K562 (cell line): ENCODE data around the gene ZNF692.
"Not testable (repeated sequence)": the region's sequence is repeated elsewhere in the genome, so short reads cannot be mapped to it uniquely, and the experiment has no call there.

Experiments used
- CTCF ChIP-seq, 3 experiments: IDR thresholded peaks in 2 of 3; conservative IDR thresholded peaks in 1 of 3; 2 replicates each; pipeline ENCODE4 v1.5.1; 2011 to 2012; ENCODE audit warnings: low read length in 3 of 3, mild to moderate bottlenecking in 3 of 3, control low read depth in 2 of 3, improper control_type of control experiment in 1 of 3, inconsistent platforms in 1 of 3, low read depth in 1 of 3, mixed read lengths in 1 of 3, moderate library complexity in 1 of 3; ENCODE audit not compliant: insufficient read depth in 2 of 3
- E2F5 ChIP-seq: sonication (generic); formaldehyde crosslinking; IDR thresholded peaks from 2 replicates; pipeline ENCODE4 v1.8.0; 2022; ENCODE audit warnings: mild to moderate bottlenecking, missing genetic modification reagents
- E4F1 ChIP-seq: fragments of 250-450 bp; sonication (Bioruptor Pico); IDR thresholded peaks from 2 replicates; pipeline ENCODE4 v1.5.0; 2021; ENCODE audit warnings: mild to moderate bottlenecking, borderline replicate concordance
- HDAC6 ChIP-seq: IDR thresholded peaks from 2 replicates; pipeline ENCODE4 v1.6.1; 2012; ENCODE audit warnings: low read depth, mild to moderate bottlenecking, control low read depth, inconsistent platforms, low read length, moderate library complexity
- KLF16 ChIP-seq: IDR thresholded peaks from 2 replicates; pipeline ENCODE4 v1.6.1; 2016; ENCODE audit warnings: antibody characterized with exemption
- POLR2A ChIP-seq: fragments of 450-650 bp; conservative IDR thresholded peaks from 2 replicates; pipeline ENCODE4 v1.6.1; 2016
- RAD21 ChIP-seq, 2 experiments: fragments of 250-450 bp in 1 of 2; fragments of 450-650 bp in 1 of 2; sonication (Bioruptor Pico) in 1 of 2; formaldehyde crosslinking in 1 of 2; IDR thresholded peaks in 1 of 2; conservative IDR thresholded peaks in 1 of 2; 2 replicates each; pipeline versions ENCODE4 v1.4.0 to v1.8.0; 2020 to 2022; ENCODE audit warnings: mild to moderate bottlenecking in 2 of 2, moderate library complexity in 1 of 2
- REST ChIP-seq, 2 experiments: fragments of 450-650 bp; formaldehyde crosslinking in 1 of 2; IDR thresholded peaks; 2 replicates each; pipeline versions ENCODE4 v1.4.0 to v1.6.1; 2014 to 2020; ENCODE audit warnings: mild to moderate bottlenecking in 2 of 2, borderline replicate concordance in 1 of 2, low read depth in 1 of 2
- RFX5 ChIP-seq: IDR thresholded peaks from 2 replicates; pipeline ENCODE4 v1.6.1; 2011; ENCODE audit warnings: low read depth, mild to moderate bottlenecking, improper control_type of control experiment, low read length
- SMAD4 ChIP-seq: fragments of 250-450 bp; sonication (Bioruptor Pico); conservative IDR thresholded peaks from 2 replicates; pipeline ENCODE4 v1.8.0; 2021; ENCODE audit warnings: inconsistent platforms, mild to moderate bottlenecking, moderate library complexity
- SPI1 ChIP-seq: IDR thresholded peaks from 2 replicates; pipeline ENCODE4 v1.6.1; 2011; ENCODE audit warnings: low read depth, low read length, control low read depth, borderline replicate concordance
- USF1 ChIP-seq: sonication (generic); formaldehyde crosslinking; IDR thresholded peaks from 2 replicates; pipeline ENCODE4 v1.9.0; 2022; ENCODE audit warnings: mild to moderate bottlenecking, missing genetic modification reagents
- ZNF282 ChIP-seq: sonication (generic); formaldehyde crosslinking; IDR thresholded peaks from 2 replicates; pipeline ENCODE4 v1.8.1; 2023; ENCODE audit warnings: missing genetic modification reagents
- ZNF589 ChIP-seq: fragments of 200-800 bp; sonication (Bioruptor generic); IDR thresholded peaks from 2 replicates; pipeline ENCODE4 v1.6.1; 2016; ENCODE audit warnings: low read depth, missing genetic modification characterization, missing compliant biosample characterization

- TF ChIP-seq REST (IDR thresholded peaks at IDR 0.05; ENCODE audit: borderline replicate concordance); REST (CRISPR knock-in tag; IDR thresholded peaks at IDR 0.05; ENCODE audit: low read depth); RFX5; KLF16; ZNF282 (CRISPR knock-in tag); HDAC6; E2F5; RAD21 (CRISPR knock-in tag; conservative IDR thresholded peaks at IDR 0.05 in 1 of 2, IDR thresholded peaks at IDR 0.05 in 1 of 2); E4F1 (CRISPR knock-in tag); SPI1; USF1 (CRISPR knock-in tag); CTCF (IDR thresholded peaks at IDR 0.05 in 2 of 3, conservative IDR thresholded peaks at IDR 0.05 in 1 of 3; ENCODE audit: insufficient read depth in 2 of 3, low read depth in 1 of 3, low read length in 3 of 3); ZNF589 (CRISPR knock-in tag); POLR2A: not testable (repeated sequence)
- peak; percentile 44; the same call in 1 of the 2 replicates for TF ChIP-seq SMAD4 (CRISPR knock-in tag)
Measured at GRCh38 chr1:248889914-248890243, 31.0 kb upstream of the ZNF692 start.
